ENCODE measurements around the gene NKAIN2.
"Not testable (repeated sequence)": the region's sequence is repeated elsewhere in the genome, so short reads cannot be mapped to it uniquely, and the experiment has no call there.

NKAIN2 gene

GRCh38 chr6:124539096-124539495, 735.4 kb downstream of the NKAIN2 start:
- POLR2A ChIA-PET, result no interaction called here
- CTCF ChIA-PET, result no interaction called here
- no peak overlapping the region for H3K4me3 ChIP-seq (ENCODE audit: low read depth, low read length)

DNA sequence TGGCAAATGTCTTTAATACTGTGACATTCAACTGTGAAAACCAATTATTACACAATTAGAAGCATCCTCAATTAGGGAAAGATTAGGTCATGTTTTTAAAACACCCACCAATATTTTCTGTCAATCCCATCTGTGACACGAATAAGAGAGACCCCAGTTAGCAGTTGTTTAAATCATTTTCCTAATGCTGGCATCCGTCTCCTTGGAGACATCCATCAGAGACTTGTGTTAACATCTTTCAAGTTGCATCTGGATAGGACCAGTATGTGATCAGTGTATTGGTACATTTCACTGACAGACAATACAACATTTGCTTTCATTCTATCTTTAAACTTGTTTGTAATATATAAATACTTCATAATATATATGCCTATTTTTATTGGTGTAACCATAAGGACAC, 737.9 kb downstream of the NKAIN2 start:
- ChIA-PET CTCF (no interaction called here), POLR2A (no interaction called here)
- H3K4me3 ChIP-seq (ENCODE audit: low read depth, low read length), result no peak overlapping the region
- TF ChIP-seq, protein P1, sequence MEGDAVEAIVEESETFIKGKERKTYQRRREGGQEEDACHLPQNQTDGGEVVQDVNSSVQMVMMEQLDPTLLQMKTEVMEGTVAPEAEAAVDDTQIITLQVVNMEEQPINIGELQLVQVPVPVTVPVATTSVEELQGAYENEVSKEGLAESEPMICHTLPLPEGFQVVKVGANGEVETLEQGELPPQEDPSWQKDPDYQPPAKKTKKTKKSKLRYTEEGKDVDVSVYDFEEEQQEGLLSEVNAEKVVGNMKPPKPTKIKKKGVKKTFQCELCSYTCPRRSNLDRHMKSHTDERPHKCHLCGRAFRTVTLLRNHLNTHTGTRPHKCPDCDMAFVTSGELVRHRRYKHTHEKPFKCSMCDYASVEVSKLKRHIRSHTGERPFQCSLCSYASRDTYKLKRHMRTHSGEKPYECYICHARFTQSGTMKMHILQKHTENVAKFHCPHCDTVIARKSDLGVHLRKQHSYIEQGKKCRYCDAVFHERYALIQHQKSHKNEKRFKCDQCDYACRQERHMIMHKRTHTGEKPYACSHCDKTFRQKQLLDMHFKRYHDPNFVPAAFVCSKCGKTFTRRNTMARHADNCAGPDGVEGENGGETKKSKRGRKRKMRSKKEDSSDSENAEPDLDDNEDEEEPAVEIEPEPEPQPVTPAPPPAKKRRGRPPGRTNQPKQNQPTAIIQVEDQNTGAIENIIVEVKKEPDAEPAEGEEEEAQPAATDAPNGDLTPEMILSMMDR (IDR thresholded peaks at IDR 0.05; ENCODE audit: insufficient read depth, low read length, missing control alignments), result no peak
- DNase-seq (ENCODE audit: low read depth, low spot score), result no peak

More at GRCh38 chr6:124539096-124539495, 735.4 kb downstream of the NKAIN2 start:
- TF ChIP-seq, protein P1 (IDR thresholded peaks at IDR 0.05; ENCODE audit: insufficient read depth, low read length, missing control alignments), result no peak
- no peak for DNase-seq (ENCODE audit: low read depth, low spot score)

DNA sequence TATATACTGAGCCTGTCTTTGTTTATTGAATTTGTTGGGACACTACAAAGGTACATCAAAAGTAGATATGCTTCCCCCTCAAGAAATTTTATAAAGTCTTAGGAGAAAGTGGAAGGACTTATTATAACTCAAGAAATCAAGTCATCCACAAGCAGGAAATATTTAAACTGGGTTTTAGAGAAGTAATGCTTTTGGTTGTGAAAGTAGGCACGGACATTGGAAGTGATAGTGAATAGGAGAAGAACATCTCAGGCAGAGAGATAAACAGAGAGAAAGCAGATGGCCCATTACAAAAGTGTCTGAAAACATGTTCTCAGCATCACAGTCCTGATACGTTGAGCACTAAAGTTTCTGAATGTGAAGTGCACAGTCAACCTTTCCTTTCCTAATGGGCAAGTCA, 742.9 kb downstream of the NKAIN2 start:
- ChIA-PET POLR2A (no interaction called here), CTCF (no interaction called here)
- DNase-seq (ENCODE audit: low read depth, low spot score), result no peak

DNA sequence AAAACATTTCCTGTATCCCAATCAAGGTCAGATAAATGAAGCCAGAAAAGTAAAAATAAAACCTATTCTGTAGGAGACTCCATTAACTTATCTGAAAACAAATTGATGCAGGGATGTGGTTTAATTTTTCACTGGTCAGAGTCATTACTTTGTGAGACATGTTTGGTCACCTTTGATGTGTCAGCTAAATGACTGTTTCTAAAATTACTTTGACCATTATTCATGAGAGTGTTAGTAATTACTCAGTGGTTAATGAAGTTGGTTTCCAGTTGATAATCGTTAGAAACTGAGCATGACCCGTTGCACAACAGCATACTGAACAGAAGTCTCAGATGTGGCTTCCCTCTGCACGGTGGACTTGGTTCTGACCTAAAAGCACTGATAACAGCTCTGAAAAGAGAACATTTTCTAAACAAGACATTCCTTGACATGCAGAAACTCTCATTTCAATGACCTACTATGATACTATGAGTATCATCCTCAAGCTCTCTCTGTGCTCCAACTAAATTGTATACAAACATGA, 748.1 kb downstream of the NKAIN2 start:
- TF ChIP-seq, protein P1 (IDR thresholded peaks at IDR 0.05; ENCODE audit: insufficient read depth, low read length, missing control alignments), result no peak
- DNase-seq (ENCODE audit: low read depth, low spot score), result no peak
- ChIA-PET POLR2A (no interaction called here), CTCF (no interaction called here)
- no peak overlapping the region for H3K4me3 ChIP-seq (ENCODE audit: low read depth, low read length)

More for the DNA sequence above, 742.9 kb downstream of the NKAIN2 start:
- H3K4me3 ChIP-seq (ENCODE audit: low read depth, low read length), result no peak overlapping the region
- TF ChIP-seq, protein P1 (IDR thresholded peaks at IDR 0.05; ENCODE audit: insufficient read depth, low read length, missing control alignments), result no peak

DNA sequence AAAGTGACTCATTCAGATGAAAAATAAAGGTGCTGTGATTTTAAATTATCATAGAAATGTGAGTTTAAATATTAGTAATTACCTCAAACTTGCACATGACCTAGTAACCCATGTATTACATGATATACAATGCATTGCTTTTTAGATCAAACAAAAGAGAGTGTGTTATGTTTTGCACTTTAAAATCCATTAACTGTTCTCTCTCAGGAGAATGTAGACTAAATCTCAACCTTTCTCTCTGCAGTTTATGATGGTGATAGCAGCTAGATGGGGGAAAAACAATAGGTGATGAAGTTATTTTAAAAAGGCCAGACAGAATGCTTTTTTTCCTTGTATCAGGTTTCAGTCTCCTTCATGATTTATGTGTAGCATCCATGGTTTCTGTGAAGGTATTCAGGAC, 754.2 kb downstream of the NKAIN2 start:
- CTCF ChIA-PET, result no interaction called here
- POLR2A ChIA-PET, result no interaction called here
- H3K4me3 ChIP-seq (ENCODE audit: low read depth, low read length), result no peak overlapping the region
- no peak for DNase-seq (ENCODE audit: low read depth, low spot score)
- TF ChIP-seq, protein P1 (IDR thresholded peaks at IDR 0.05; ENCODE audit: insufficient read depth, low read length, missing control alignments), result no peak

DNA sequence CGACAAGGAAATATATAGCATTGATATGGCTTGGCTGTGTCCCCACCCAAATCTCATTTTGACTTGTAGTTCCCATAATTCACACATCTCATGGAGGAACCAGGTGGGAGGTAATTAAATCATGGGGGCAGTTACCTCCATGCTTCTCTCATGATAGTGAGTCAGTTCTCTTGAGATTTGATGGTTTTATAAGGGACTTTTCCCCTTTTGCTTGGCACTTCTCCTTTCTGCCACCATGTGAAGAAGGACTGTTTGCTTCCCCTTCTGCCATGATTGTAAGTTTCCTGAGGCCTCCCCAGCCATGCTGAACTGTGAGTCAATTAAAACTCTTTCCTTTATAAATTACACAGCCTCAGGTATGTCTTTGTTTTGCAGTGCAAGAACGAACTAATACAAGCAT, 756.4 kb downstream of the NKAIN2 start:
- H3K4me3 ChIP-seq (ENCODE audit: low read depth, low read length); DNase-seq (ENCODE audit: low read depth, low spot score); CTCF ChIA-PET; POLR2A ChIA-PET: not testable (repeated sequence)

DNA sequence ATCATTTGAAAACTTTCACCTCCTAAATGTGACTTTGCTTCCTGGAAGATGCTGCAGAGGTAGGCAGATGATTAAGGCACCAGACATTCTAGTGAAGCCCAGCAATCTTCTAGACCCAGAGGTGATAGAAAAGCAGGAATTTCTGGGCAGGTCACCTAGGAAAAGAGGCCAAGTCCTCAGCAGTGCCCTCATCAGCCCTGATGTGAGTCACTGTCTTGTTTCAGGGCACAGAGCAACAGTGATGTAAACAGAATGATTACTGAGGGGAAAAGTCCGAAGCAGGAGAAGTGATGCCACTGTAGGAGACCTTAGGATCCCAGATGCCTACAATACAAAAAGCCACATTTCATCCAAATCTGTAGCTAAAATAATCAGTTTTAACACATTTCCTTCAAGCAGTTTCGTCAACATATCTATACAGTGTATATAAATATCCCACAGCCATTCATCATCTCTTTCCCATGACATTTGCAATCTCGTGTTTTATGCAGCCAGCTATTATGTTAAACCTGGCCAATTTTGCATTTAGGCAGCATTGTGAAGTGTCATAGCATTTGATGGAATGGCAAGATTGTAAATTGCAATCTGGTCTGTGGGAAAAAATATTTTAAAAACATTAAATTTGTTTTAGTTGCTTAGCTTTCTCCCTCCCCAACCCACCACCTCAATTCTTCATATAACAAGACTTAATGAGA, 757.4 kb downstream of the NKAIN2 start:
- TF ChIP-seq, protein P1 (IDR thresholded peaks at IDR 0.05; ENCODE audit: insufficient read depth, low read length, missing control alignments), result no peak
- no peak for DNase-seq (ENCODE audit: low read depth, low spot score)
- ChIA-PET POLR2A (no interaction called here), CTCF (no interaction called here)
- H3K4me3 ChIP-seq (ENCODE audit: low read depth, low read length), result no peak overlapping the region
